ENCODE results near the gene C11orf58. TPM values are rescaled to one million over a fixed set of nuclear protein-coding genes. Genes with fewer than 3 reads are reported as not detected.
A peak's percentile ranks its signal among the peaks of the same experiment; 100 is the strongest.

Gene C11orf58
- total RNA-seq, 1 donor: 184 TPM

GRCh38 chr11:16800382-16800781 is 61.9 kb downstream of the C11orf58 start:
- no peak for DNase-seq (ENCODE audit: low read depth)
- TF ChIP-seq CTCF (IDR thresholded peaks at IDR 0.05; ENCODE audit: insufficient read depth, low read depth, low read length): no peak
- H3K4me3 ChIP-seq (ENCODE audit: low read depth, low read length): no peak overlapping the region

- H3K4me3 ChIP-seq (ENCODE audit: low read depth, low read length): no peak overlapping the region
- no peak for DNase-seq (ENCODE audit: low read depth)
- no peak for TF ChIP-seq CTCF (IDR thresholded peaks at IDR 0.05; ENCODE audit: insufficient read depth, low read depth, low read length)
These were observed 63.0 kb downstream of the C11orf58 start for GRCh38 chr11:16801288-16801980.

GRCh38 chr11:16804104-16804947 is 65.9 kb downstream of the C11orf58 start:
- no peak overlapping the region for H3K4me3 ChIP-seq (ENCODE audit: low read depth, low read length)
- DNase-seq (ENCODE audit: low read depth): peak; percentile 44
- no peak for TF ChIP-seq CTCF (IDR thresholded peaks at IDR 0.05; ENCODE audit: insufficient read depth, low read depth, low read length)

GRCh38 chr11:16805938-16806337 is 67.5 kb downstream of the C11orf58 start:
- no peak overlapping the region for H3K4me3 ChIP-seq (ENCODE audit: low read depth, low read length)
- TF ChIP-seq CTCF (IDR thresholded peaks at IDR 0.05; ENCODE audit: insufficient read depth, low read depth, low read length): no peak
- no peak for DNase-seq (ENCODE audit: low read depth)

GRCh38 chr11:16806791-16807190 is 68.3 kb downstream of the C11orf58 start:
- no peak for TF ChIP-seq CTCF (IDR thresholded peaks at IDR 0.05; ENCODE audit: insufficient read depth, low read depth, low read length)
- no peak overlapping the region for H3K4me3 ChIP-seq (ENCODE audit: low read depth, low read length)
- DNase-seq (ENCODE audit: low read depth): no peak

GRCh38 chr11:16807306-16807705 is 68.9 kb downstream of the C11orf58 start:
- no peak for DNase-seq (ENCODE audit: low read depth)
- TF ChIP-seq CTCF (IDR thresholded peaks at IDR 0.05; ENCODE audit: insufficient read depth, low read depth, low read length): no peak
- no peak overlapping the region for H3K4me3 ChIP-seq (ENCODE audit: low read depth, low read length)

All from fibroblast of villous mesenchyme (primary cell).